Suprapubic skin (tissue), 4 donors: ENCODE data around the gene SLC25A24. TPM values are rescaled to one million over a fixed set of nuclear protein-coding genes. Genes with fewer than 3 reads are reported as not detected.

Experiments used
- DNase-seq, 2 donors: peaks; one replicate each; pipeline ENCODE4 v3.0.0-alpha.2; 2019; ENCODE audit warnings: low spot score in 2 of 2
- H3K27ac ChIP-seq: fragments of 200-600 bp; sonication (generic); one replicate; pipeline ENCODE4 v1.5.1; 2019
- H3K27me3 ChIP-seq: fragments of 200-600 bp; sonication (generic); one replicate; pipeline ENCODE4 v1.5.1; 2019
- H3K36me3 ChIP-seq: fragments of 200-600 bp; sonication (generic); one replicate; pipeline ENCODE4 v1.5.1; 2019
- H3K4me1 ChIP-seq: fragments of 200-600 bp; sonication (generic); one replicate; pipeline ENCODE4 v1.5.1; 2019
- H3K4me3 ChIP-seq: fragments of 200-600 bp; sonication (generic); one replicate; pipeline ENCODE4 v1.5.1; 2019; ENCODE audit warnings: mild to moderate bottlenecking
- H3K9me3 ChIP-seq: fragments of 200-600 bp; sonication (generic); one replicate; pipeline ENCODE4 v1.5.1; 2019
- CTCF ChIP-seq, 2 donors: fragments of 200-600 bp in 1 of 2; fragments of 450-650 bp in 1 of 2; sonication (generic) in 1 of 2; IDR thresholded peaks; one replicate each; pipeline ENCODE4 v1.5.1; 2016 to 2019; ENCODE audit warnings: antibody characterized with exemption in 2 of 2, mild to moderate bottlenecking in 1 of 2, moderate library complexity in 1 of 2
- EP300 ChIP-seq: sonication (generic); formaldehyde crosslinking; IDR thresholded peaks from one replicate; pipeline ENCODE4 v1.6.1; 2017; ENCODE audit warnings: antibody characterized with exemption
- POLR2A ChIP-seq, 2 donors: fragments of 450-650 bp; IDR thresholded peaks; one replicate each; pipeline ENCODE4 v1.6.1; 2017; ENCODE audit warnings: antibody characterized with exemption in 2 of 2, mild to moderate bottlenecking in 2 of 2, moderate library complexity in 2 of 2
- POLR2AphosphoS5 ChIP-seq, 3 donors: sonication (generic); formaldehyde crosslinking; IDR thresholded peaks; one replicate each; pipeline ENCODE4 v1.6.1; 2017; ENCODE audit warnings: antibody characterized with exemption in 3 of 3
- WGBS: methylation state at CpG from one replicate; pipeline ENCODE4 v1.1.5; 2018; 5-methylcytosine and 5-hydroxymethylcytosine counted together
- total RNA-seq, 4 donors: library from RNA; depleted of rRNA; stranded (reverse); fragments of >200 nt; gene quantifications; one replicate each; pipeline ENCODE4 v1.1.0, GENCODE V29; 2016

Gene SLC25A24
- total RNA-seq, 4 donors from 2014 or later = 13.6 to 17.7 (median 16.2) TPM

DNA sequence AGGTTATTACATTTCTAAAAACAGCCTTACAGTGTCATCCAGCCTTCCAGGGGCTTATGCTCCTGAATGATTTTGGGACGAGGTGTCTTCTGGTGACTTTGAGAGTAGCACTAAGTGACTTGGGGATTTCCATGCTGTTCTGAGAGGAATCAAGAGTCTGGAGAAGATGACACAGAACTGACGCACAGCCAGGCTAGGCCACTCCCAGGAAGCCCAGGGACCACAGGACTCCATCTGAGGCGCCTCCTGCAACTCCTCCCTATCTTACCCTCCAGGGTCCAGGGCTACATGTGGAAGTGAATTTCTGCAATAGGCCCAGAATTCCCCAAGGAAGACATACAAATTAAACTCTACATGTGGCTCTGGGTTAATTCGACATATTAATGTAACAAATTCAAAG lies 92.5 kb downstream of the SLC25A24 start:
- TF ChIP-seq EP300 (no peak), POLR2AphosphoS5 (IDR thresholded peaks at IDR 0.05) (no peak), CTCF (IDR thresholded peaks at IDR 0.05) (no peak), POLR2A (IDR thresholded peaks at IDR 0.05) (no peak)
- H3K4me3 ChIP-seq = no peak overlapping the region
- DNase-seq = no peak
- WGBS = 49% methylated on average over 4 of the region's 4 CpGs
- H3K9me3 ChIP-seq = no peaks in the 10 kb centered on the region
- H3K27ac ChIP-seq = no peak overlapping the region
- H3K36me3 ChIP-seq = no peaks in the 10 kb centered on the region
- no peaks in the 10 kb centered on the region for H3K27me3 ChIP-seq
- H3K4me1 ChIP-seq = no peaks in the 10 kb centered on the region

DNA sequence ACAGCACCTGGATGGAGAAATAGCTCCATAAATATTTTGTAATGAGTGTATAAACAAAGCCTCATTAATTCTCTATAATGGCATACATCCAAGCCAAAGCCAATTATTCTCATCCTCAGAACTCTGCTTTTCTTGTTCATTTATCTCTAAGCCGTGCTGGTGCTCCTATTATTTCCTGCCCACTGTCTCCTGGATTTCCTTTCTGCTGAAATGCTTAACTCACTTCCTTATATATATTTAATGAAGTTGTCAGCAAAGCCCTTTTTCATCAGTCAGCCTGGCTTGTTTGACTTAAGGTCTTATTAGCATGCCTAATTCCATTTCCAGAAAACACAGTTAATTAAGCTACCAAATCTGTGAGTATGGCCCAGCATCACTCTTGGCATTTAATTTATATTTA lies 93.4 kb downstream of the SLC25A24 start:
- no peaks in the 10 kb centered on the region for H3K4me1 ChIP-seq
- no peaks in the 10 kb centered on the region for H3K9me3 ChIP-seq
- H3K27me3 ChIP-seq = no peaks in the 10 kb centered on the region
- TF ChIP-seq CTCF (IDR thresholded peaks at IDR 0.05) = no peak
- TF ChIP-seq POLR2A (IDR thresholded peaks at IDR 0.05) = no peak
- no peak for TF ChIP-seq EP300
- TF ChIP-seq POLR2AphosphoS5 (IDR thresholded peaks at IDR 0.05) = no peak
- WGBS = 43% methylated on average over 1 of the region's 1 CpG
- no peak overlapping the region for H3K4me3 ChIP-seq
- H3K36me3 ChIP-seq = no peaks in the 10 kb centered on the region
- no peak overlapping the region for H3K27ac ChIP-seq
- DNase-seq = no peak

- H3K27me3 ChIP-seq = no peaks in the 10 kb centered on the region
- H3K27ac ChIP-seq = no peak overlapping the region
- no peak overlapping the region for H3K4me3 ChIP-seq
- H3K36me3 ChIP-seq = no peaks in the 10 kb centered on the region
- TF ChIP-seq CTCF (IDR thresholded peaks at IDR 0.05) (no peak), EP300 (no peak), POLR2A (IDR thresholded peaks at IDR 0.05) (no peak), POLR2AphosphoS5 (IDR thresholded peaks at IDR 0.05) (no peak)
- no peak for DNase-seq
- H3K9me3 ChIP-seq = no peaks in the 10 kb centered on the region
- no peaks in the 10 kb centered on the region for H3K4me1 ChIP-seq
- WGBS = 94% methylated on average over 1 of the region's 1 CpG
Measured at GRCh38 chr1:108100148-108100547, 100.0 kb downstream of the SLC25A24 start.

DNA sequence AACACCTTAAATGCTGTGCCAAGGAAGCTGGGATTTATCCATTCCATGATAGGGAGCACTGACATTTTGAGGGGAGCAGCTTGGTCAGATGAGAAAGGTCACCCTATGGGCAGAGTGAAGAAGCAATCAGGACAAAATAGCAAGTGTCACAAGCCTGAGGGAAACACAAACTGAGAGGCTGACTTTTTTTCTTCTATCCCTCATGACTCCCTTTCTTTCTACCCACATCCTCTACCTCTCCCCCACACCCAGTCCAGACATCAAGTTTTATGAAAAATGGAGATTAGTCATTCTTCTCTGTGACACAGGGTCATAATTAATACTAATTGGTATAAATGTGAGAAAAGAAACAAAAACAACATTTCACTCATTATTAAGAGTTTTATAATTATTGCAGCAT lies 103.1 kb downstream of the SLC25A24 start:
- H3K27me3 ChIP-seq = no peaks in the 10 kb centered on the region
- H3K36me3 ChIP-seq = no peaks in the 10 kb centered on the region
- TF ChIP-seq CTCF (IDR thresholded peaks at IDR 0.05) (no peak), POLR2AphosphoS5 (IDR thresholded peaks at IDR 0.05) (no peak), EP300 (no peak), POLR2A (IDR thresholded peaks at IDR 0.05) (no peak)
- no peak for DNase-seq
- no peaks in the 10 kb centered on the region for H3K4me1 ChIP-seq
- H3K9me3 ChIP-seq = no peaks in the 10 kb centered on the region
- no peak overlapping the region for H3K27ac ChIP-seq
- H3K4me3 ChIP-seq = no peak overlapping the region

GRCh38 chr1:108096089-108096488 lies 104.1 kb downstream of the SLC25A24 start:
- H3K27me3 ChIP-seq = no peaks in the 10 kb centered on the region
- no peak overlapping the region for H3K4me3 ChIP-seq
- TF ChIP-seq POLR2AphosphoS5 (IDR thresholded peaks at IDR 0.05) = no peak
- TF ChIP-seq POLR2A (IDR thresholded peaks at IDR 0.05) = no peak
- TF ChIP-seq EP300 = no peak
- no peak for TF ChIP-seq CTCF (IDR thresholded peaks at IDR 0.05)
- no peaks in the 10 kb centered on the region for H3K36me3 ChIP-seq
- no peak for DNase-seq
- no peaks in the 10 kb centered on the region for H3K4me1 ChIP-seq
- H3K27ac ChIP-seq = no peak overlapping the region
- 70% methylated on average over 4 of the region's 4 CpGs for WGBS
- H3K9me3 ChIP-seq = no peaks in the 10 kb centered on the region
